Measurements from ENCODE around the gene RGL2.

The RGL2 gene

GRCh38 chr6:33316603-33317418 lies 18.1 kb upstream of the RGL2 start:
- DNase-seq = no peak

DNA sequence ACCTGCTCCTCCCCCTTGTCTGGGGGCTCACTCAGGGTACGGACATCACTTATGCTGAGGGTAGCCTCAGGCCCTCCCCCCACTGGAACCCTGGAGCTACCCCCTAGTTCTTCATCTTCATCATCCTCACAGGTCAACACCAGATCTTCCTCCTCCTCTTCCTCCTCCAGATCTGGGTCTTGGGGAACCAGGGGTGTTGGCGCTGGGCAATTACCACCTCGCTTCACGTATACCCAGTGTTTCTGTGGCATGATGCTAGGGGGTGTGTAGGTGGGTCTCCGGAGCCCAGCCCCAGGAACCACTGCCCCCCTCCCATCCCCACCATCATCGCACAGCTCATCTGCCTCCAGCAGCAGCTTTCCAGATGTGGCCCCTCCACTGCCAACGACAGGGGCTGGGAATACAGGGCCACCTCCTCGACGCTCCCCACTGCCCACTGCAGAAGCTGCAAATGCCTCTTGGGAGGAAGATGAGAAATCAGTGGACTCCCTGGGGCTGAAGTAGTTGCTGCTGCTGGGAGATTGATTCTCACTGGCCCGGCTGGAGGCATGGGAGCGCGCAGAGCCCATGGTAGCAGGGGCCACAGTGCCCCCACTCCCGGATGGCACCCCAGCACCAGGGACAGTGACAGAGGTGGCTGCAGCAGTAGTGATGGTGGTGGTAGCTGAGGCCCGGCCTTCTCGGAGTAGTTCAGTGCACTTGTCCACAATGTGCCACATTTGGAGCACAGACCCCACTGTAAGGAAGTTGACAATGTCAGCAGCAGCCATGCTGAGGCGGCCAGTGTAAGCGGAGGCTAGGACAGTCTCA lies 17.3 kb upstream of the RGL2 start:
- DNase-seq = no peak

GRCh38 chr6:33314943-33315792 lies 16.4 kb upstream of the RGL2 start:
- peak in 1 of 2 experiments; percentile 50 for DNase-seq

DNA sequence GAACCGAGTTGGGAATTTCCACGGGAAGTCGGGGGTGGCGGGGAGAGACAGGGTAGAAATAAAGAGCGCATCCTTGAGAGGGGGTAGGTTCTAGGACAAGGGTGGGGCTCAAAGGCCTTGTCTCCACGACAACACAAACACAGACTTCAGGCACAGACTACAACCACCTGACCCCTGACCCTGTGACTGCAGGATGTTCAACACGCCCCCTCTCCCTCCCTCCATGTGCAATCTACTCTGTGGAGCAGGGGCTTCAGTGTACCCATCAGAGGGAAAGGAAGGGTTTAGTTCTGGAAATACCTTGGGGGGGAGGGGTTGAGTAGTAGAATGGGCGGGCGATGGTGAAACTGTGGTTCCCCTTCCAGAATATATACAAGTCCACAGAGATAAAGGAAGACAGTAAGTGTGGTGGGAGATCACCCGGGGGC lies 15.8 kb upstream of the RGL2 start:
- peak; percentile 80 to 89 for DNase-seq

GRCh38 chr6:33313709-33314514 lies 15.2 kb upstream of the RGL2 start, which contains the start of gene TAPBP:
Gene TAPBP (minus strand): TSS chr6:33314078. CDS start chr6:33314041, 37 bp downstream.
- DNase-seq = peak in 1 of 2 experiments; percentile 75

- DNase-seq = peak in 1 of 2 experiments; percentile 32
Measured at GRCh38 chr6:33313105-33313708, 14.5 kb upstream of the RGL2 start.

- peak; percentile 52 to 83 for DNase-seq
Measured at GRCh38 chr6:33312361-33313104, 13.8 kb upstream of the RGL2 start.

- no peak for DNase-seq
Measured at GRCh38 chr6:33306356-33306755, 7.6 kb upstream of the RGL2 start.

DNA sequence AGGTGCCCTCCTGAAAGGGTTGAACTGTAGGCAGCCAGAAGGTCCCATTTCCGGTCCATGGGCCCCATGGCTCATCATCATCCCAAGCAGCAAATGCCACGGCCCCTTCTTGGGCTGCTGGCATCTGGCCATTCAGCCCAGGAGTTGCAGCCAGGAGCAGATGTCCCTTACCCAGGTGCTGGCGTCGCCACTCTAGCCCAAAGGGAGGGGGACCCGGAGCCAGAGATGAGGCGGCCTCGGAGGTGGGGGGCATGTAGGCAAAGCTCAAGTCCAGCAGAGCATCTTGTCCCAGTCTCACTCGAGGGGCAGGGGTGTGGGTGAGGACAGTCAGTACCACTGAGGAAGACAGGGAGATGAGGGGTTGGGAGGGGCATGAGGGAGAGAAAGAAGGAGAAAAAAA lies 6.3 kb upstream of the RGL2 start:
- no peak for DNase-seq

- DNase-seq = no peak
Measured at GRCh38 chr6:33304216-33304615, 5.5 kb upstream of the RGL2 start.

GRCh38 chr6:33301877-33302276 lies 3.1 kb upstream of the RGL2 start:
- DNase-seq = no peak

DNA sequence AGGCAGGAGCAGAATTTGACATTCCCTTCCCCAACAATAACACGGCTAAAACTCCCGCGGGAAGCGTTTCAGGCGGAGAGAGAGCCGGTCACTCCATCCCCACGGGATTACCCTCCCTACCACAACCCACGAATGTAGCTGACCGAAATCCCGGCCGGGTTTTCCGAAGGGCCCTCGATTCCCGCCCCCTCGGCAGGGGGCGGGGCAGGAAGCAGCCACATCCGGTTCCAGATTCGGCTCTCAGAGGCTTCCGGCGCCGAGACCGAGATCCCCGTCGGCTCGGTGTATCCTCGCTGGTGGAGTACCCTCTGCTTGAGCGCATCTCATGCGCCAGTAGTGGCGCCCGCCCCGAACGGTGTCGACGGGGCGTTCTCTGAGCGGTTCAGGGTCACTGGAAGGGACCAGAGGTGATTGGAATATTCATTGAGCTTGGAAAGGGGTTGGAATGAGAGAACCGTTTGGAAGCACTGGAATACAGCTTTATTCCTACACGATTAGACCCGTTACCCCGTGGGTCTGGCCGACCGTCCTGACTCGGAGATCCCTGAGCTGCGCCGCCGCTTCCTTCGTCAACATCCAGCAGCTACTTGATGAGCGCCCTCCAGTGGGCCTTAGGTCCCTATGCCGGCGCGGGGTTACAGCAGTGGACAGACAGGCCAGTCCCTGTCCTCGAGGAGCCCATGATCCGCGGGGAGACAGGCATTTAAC lies 649 bp upstream of the RGL2 start:
- peak; percentile 73 to 92 for DNase-seq

DNA sequence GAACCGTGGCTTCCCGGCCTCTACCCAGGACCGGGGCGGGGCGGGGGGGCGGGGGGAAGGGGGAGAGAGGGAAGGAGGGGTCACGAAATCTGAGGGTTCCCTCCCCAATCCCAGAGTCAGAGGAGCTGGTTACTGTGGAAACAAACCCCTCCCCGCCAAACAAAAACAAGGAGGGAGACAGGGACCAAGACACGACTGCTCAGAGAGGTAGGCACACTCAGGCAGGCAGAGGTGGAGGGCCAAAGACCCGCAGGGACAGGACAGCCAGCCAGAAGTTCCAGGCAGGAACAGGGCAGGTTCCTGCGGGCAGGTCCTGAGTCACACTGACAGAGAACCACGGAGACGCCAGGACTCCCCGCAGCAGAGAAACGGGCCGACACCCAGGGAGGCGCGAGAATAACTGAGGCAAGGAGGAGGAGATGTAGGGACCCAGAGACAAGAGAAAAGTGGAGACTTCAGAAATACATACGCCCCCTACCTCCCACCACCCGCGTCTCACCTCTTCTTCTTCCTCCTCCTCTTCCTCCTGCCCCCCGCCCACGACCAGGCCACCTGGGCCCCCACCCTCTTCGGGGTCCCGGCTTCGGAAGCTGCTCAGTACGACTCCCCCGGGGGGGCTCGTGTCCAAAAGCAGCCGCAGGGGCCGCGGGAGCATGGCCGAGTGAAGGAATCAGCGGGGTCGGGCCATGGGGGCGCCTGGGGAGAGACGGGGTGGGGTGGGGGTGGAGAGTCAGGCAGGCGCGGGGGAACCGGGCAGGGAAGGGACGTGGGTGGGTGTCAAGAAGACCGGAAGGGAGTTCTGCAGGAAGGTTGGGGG lies 578 bp downstream of the RGL2 start:
- peak; percentile 84 to 93 for DNase-seq

DNA sequence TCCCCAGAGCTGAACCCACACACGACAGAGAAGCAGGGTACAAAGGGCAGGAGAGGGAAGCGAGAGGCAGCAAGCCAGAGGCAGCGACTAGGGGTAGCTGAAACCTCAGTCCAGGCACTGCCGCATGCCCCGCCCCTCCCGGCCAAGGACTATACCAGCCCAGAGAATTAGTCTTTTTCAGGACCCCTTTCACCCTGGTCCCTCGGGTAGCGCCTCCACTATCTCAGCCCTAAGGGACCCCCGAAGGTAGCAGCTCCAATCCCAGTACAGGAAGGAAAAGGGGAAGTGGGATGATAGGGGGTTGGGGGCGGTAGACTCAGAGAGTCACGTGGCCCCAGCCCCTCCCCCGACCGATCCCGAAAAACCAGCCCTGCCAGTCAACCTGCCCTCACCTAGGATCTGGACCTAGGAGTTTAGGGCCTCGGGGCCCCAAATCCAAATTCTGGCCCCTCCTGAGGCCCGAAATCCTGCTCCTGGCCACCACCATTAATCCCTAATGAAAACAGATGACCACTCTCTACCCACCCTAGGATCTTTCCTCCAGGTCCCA lies 1.3 kb downstream of the RGL2 start:
- DNase-seq = peak in 1 of 2 experiments; percentile 74

GRCh38 chr6:33296797-33297405 lies 1.8 kb downstream of the RGL2 start:
- DNase-seq = no peak

DNA sequence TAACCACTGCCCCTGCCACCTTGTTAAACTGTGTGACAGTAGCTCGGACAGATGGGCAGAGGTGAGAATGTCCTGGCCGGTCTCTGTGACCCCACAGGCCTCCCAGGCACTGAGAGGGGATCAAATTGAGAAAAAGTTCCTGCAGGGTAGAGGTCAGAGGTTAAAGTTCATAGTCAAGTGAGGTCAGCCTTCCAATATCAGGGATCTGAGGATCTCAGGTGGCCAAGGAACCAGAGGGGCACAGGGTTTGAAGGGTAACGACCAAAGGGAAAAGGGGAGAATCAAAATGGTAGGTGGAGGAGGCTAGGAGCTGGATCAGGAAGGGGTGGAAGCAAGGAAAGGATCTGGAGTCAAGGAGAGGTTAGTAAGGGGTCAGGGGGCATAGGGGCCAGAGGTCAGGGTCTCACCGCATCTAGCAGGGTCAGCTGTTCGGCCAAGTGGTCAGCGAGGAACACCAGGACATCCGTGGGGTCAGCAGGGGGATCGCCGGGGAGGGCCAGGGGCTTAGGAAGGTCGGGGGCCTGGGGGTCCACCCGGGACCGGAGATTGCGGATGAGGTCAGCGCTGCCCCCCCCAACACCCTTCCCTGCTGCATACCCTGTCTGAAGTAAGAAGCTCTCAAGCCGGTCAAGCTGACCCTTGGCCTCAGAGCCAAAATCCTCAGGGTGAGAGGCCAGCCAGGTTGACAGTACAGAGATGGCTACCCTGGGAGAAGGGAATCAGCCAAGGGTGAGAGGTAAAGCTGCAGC lies 2.9 kb downstream of the RGL2 start:
- DNase-seq = no peak

GRCh38 chr6:33294086-33294823 lies 4.5 kb downstream of the RGL2 start:
- no peak for DNase-seq

Data from SW 1271 (cell line).